NCI-H524 treated with DMSO at 0.1 percent for 48 hours (cell line): Measurements from ENCODE around the gene EGR1.
"Not testable (repeated sequence)": the region's sequence is repeated elsewhere in the genome, so short reads cannot be mapped to it uniquely, and the experiment has no call there.

Experiments used
- DNase-seq: peaks from one replicate; lab custom pipeline; 2025; lab: John Stamatoyannopoulos, UW

EGR1 gene

DNA sequence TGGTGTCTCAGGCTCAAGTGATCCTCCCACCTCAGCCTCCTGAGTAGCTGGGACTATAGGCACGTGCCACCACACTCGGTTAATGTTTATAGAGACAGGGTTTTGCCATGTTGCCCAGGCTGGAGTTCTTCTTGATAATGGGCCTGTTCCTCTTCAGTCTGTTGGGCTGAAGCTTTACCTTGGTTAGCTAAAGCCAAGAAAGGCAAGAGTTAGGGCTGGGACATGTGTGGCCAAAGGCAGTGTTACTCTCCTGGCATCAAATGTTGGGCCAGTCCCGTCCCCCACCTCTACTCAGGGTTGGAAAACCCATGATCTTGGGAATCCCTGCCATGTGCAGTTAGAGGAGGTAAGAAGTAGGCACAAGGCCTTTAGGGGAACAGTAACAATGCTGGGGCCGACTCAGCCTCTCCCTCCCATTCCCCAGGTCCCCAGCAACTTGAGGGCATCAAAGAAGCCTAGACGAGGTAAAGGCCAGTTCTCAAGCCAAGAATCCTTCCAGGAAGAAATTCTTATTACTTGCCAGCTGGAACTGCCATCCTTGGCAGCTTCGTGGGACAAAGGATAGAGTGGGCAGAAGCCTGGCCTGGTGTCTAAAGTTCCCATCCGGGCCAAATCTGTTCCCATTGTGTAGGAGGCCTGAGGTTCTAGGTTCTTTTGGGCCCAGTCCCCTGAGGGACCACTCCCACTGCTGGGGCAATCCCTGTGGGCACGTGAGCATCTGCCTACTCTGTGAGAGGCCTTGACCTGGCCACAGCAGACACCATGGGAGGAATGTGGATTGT is 4.5 kb downstream of the EGR1 start:
- DNase-seq = no peak

DNA sequence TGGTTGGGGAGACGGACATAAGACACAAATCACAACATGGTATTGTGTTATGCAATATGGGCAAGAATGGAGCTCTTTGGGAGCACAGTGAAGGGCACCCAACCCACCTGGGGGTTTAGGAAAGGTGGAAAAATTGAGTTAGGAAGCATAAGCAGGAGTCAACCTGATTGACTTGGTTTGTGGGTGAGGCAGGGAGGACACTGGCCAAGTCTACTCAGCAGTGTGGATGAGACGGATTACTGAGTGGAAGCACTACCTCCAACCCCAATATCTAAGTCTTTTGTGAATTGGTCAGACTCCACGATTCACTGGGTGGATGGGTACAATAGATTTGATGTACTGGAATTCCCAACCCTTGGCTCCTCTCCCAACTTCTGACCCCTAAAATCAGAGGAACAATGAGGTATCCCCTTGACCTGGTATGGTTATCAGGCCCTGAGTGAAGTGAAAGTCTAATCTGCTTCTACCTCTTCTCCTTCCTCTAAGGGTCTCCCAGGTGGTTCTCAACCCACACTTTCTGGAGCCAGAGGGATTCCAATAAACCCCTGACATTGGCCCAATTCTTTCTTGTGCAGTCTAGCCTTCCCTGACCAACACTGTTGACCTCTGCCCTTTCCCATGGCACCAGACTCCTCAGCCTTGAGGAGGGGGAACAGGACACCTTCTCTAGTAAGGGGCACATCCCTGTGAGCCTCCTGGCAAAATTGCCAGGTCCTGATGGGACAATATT is 5.2 kb downstream of the EGR1 start:
- DNase-seq = no peak

DNA sequence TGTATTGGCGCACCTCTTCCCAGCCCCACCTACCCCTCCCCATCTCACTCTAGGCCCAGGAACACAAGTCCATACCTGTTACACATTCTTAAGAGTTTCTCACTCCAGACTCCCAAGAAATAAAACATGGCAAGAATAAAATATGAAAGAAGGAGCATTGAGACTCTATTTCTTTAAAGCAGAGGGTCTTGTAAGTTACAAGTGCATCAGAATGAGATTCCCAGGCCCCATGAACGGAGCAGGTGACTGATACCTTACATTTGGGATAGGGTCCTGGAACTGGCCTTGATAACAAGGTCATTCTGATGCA is 5.7 kb downstream of the EGR1 start:
- no peak for DNase-seq

DNA sequence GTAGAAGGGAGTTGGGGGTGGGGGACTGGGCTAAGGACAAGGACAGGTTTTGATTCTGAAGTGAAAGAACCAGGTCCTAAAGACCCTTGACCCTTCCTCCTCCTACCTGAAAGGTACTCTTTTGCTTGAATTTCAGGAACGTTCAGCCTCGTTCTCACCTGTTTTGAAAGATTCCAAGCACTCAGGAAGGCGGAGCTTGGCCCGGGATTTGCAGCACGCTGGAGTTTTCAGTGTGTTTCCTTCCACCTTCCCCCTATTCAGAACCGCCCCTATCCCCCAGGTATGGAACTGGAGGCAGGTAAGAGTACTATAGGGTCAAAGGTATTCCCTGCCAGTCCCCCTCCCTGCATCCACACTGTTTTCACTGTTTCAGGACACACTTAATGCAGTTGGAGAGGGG is 7.1 kb downstream of the EGR1 start:
- no peak for DNase-seq

DNA sequence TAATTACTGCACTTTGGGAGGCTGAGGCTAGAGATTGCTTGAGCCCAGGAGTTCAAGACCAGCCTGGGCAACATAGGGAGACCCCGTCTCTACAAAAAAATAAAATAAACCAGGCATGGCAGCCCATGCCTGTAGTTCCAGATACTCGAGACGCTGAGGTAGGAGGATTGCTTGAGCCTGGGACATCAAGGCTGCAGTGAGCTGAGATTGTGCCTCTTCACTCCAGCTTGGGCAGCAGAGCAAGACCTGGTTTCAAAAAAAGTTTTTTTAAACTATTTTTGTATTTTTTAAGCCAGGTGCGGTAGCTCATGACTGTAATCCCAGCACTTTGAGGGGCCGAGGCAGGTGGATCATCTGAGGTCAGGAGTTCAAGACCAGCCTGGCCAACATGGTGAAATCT is 7.9 kb downstream of the EGR1 start:
- DNase-seq = not testable (repeated sequence)

DNA sequence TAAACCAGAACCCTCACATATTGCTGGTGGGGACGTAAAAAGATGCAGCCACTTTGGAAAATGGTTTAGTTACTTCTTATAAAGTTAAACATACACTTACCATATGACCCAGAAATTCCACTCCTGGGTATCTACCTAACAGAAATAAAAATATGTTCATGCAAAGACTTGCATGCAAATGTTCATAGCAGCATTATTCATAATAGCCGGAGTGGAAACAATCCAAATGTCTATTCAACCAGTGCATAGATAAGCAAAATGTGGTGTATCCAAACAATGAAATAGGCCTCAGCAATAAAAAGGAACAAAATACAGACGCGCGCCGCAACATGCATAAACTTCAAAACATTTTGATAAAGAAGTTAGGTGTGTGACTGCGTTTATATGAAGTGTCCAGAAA is 11.6 kb downstream of the EGR1 start:
- DNase-seq = no peak

DNA sequence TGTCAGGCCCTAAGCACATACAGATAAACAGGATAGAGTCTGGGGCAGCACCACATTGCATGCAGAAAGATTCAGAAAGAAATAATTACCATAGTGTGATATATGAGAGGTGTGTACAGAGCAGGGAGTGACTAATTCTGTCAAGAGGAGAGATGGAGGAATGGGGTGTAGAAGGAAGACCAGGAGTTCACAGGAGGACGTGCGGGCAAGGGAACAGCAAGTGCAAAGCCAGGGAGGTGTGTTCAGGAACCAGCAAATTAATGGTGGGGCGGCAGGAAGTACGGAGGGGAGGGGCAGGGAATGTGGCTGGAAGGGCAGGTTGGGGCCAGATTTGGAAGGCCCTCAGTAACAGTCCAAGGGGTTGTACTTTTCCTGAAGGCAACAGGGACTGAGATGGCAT is 17.4 kb downstream of the EGR1 start:
- DNase-seq = no peak

DNA sequence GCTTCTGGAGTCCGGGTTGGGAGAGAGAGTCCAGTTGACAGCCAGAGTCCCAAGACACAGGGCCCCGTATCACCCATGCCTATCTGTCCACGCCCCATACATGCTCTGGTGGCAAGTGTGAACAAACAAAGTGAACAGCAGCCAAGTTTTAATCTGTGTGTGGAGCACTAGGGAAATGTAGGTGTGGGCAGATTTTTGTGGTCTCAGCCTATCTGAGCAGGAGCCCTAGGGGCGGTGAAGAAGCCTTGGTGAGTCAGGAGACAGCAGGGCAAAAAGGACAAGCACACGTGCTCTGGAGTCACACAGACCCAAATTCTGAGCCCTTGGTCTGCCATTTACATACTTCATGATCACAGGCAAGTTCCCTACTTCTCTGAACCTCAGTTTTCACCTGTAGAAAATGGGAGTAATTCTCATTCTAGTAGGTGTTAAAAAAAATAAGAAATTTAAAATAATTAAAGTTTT is 23.2 kb downstream of the EGR1 start:
- no peak for DNase-seq

DNA sequence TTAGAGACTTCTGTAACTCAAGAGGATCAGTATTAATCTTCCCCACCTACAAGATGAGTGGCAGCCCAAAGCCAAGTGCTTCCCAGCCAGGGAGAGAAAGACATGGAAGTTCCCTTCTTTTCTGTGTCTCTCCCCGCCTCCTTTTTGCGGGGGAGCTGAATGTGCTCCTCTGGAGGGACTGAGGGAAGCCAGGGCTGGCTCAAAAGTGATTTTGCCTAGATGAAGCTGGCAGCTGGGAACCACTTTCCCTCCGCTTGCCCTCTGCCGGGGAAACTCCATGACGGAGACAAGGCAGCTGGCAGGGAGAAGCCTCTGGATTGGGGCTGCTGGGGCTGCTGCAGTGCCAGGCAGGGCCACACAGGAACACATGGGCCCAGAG is 24.4 kb downstream of the EGR1 start:
- no peak for DNase-seq

DNA sequence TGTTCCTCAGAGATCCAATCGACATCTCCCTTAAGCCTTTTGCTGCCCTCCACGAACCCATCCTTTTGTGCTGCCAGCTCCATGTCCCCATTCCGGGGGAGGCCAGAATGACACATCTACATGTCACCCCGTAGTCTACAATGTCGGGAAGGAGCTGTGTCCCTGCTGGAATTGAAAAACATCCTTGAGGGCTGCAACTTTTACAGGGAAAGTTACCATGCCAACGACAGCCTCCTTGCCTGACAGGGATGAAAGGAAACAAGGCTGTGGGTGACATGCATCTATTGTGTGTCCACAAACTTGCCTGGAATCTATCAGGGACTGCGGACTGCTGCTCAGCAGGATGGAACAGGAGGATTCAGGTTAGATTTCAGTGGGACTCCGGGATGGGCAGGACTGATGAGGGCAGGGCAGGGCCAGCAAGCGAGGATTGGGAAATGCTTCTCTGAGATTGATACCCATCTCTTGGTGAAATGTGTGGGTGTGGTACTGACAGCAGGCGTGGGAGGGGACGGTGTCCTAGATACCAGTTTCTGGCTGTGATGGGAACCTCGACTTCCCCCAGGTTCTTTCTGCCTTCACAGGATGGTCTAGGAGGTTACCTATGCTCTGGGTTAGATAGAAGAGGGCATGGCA is 25.5 kb downstream of the EGR1 start:
- no peak for DNase-seq

DNA sequence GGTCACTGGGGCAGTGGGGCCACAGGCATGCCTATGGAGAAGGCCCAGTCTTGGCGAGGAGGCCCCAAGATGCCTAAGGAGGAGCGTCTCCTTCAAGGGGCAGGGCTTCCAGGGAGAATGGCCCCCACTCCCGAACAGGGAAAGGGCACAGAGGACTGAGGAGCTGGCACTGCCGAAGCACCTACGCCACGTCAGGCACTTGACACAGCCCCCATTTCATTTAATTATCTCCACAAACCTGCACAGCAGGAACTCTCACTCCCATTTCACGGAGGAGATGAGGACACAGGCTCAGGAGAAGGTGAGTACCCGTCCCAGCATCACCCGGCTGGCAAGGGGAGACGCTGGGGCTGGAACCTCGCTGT is 26.0 kb downstream of the EGR1 start:
- no peak for DNase-seq

DNA sequence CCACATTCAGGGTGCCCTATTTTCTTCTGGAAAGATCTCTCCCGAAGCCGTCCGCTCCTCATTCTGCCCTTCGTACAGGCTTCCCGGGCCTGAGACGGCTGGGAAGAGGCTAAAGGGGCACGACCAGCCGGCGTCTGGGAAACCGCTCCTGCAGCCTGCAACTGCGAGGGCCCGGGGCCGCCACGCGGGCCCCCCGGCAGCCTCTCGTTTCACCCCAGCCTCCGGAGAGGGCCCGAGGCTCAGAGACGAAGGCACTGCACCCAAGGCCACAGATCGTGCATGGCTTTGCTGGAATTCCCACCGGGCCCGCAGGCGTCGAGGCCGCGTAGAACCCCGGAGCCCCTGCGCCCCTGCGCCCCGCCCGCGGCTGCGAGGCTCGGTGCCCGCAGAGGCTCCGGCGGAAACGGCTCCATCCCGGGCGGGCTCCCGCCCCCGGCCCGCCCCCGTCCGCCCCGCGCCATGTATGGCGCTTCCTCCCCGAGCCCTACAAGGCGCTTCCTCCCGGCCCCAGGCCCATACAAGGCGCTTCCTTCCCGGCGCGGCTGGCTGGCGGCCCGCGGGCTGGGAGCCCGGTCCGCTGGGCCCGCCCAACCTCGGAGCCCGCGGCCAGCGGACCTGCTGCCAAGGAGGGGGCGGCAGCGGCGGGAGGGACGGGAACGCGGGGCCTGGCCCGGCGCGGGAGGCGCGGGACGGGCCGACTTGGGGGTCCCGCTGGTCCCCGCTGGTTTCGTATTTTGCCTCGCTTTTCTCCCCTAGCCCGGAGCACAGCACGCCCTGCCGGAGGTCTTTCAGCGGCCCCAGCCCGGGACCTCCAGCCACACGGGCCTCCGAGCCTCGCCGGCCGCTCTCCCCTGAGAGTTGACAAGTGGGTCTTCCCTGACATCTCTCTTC is 26.6 kb downstream of the EGR1 start:
- DNase-seq = peak; percentile 7

DNA sequence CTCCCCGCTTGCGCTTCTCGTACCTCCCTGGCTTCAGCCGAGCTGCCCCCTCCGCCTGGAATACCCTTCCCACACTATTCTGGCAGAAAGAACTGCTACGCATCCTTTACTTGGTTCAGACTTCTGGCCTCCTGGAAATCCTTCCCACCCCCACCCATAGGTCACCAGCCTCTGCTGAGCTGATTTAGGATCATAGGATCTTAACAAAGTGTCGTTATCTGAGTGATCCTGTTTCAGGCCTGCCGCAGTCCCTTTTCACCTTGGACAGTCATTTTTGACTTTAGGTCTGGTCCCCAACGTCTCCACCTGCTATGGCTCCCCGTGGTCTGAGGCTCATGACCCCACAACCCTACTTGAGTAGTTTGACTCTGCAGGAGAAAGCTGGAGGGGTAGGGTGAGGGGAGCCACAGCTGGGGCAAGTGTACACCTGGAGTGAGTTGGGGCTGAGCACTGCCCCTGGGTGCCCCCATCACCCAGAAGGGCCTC is 27.3 kb downstream of the EGR1 start:
- DNase-seq = no peak

DNA sequence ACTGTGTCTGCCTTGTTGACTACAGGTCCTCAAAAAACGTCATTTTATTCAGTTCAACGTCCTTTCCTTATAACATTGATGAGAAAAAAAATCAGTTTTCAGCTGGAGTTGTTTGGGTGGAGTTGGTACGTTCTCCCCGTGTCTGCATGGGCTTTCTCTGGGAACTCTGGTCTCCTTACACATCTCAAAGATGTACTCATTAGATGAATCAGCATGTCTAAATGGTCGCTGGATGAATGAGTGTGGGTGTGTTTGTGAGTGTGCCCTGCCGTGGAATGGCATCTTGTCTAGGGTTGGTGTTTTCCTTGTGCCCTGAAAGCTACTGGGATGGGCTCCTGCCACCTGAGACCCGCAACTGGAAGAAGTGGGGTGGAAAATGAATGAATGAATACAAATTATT is 30.1 kb downstream of the EGR1 start:
- no peak for DNase-seq

DNA sequence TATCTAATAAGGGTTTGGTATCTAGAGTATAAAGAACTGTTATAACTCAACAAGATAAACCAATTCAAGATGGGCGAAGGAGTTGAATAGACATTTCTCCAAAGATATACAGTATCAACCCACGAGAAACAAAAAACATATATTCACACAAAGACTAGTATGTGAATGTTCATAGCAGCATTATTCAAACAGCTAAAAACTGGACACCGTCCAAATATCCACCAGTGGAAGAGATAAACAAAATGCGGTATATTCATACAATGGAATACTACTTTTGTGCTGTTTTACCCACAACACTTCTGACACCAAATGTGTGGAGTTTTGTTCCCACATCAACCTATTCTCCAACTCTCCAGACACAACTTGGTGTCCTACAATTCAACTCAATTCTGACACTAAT is 33.1 kb downstream of the EGR1 start:
- DNase-seq = no peak

DNA sequence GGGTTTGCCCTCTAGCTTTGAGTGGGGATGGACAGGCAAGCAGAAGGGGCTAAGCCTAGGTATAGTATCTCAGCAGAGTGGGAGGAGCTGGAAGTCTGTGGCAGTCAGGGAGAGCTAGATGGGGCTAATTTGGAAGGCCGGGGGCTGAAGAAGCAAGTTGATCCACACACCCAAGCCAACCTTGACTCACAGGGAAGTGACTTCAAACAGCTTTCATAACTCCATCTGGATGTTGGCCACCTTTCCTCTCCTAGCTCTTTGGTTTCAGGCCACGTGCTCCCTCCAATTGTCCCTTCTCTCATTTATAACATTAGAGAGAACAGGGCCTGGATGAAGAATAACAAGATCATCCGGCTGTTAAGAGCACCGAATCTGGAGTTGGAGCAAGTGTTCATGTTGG is 36.8 kb downstream of the EGR1 start:
- no peak for DNase-seq

DNA sequence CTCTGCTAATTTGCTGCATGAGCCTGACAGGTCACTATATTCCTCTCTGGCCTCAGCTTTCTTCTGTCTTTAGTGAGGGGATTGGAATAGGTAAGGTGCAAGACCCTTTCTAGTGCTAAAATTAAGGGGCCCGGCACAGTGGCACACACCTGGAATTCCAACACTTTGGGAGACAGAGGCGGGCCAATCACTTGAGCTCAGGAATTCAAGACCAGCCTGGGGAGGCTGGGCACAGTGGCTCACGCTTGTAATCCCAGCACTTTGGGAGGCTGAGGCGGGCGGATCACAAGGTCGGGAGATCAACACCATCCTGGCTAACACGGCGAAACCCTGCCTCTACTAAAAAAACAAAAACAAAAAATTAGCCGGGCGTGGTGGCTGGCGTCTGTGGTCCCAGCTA is 37.2 kb downstream of the EGR1 start:
- no peak for DNase-seq

DNA sequence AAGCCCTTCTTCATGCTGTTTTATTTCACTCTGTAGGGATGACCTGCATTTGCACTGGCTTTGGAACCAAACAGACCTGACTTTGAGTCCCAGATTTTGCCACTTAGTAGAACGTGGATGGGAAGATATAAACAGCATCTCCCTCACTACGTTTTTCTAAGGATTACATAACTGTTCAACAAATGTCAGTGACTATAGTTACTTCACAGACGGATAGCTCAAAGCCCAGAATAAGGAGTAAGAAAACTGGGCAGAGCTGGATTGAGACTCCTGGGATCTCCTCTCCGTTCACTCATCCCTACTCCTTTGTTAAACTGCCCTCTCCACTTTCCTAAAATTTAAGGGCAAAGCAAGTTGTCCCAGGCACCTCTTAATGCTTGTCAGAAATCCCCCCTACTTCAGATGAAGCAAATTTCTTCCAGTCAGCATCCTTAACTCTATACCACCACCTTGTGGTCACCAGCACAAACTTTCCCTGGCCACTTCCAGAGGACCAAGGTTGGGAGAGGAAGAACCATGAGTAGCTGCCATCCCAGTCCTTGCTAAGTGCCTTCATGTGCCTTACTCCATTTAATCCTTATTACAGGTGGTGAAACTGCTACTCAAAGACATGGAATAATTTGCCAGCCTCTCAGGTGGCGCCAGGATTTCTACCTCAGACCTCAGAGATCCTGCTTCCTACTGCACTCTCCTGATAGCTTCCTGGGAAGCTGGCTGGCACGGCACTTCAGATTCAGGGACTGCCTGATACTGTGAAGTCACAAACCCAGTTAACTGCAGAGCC is 38.4 kb downstream of the EGR1 start:
- DNase-seq = no peak

DNA sequence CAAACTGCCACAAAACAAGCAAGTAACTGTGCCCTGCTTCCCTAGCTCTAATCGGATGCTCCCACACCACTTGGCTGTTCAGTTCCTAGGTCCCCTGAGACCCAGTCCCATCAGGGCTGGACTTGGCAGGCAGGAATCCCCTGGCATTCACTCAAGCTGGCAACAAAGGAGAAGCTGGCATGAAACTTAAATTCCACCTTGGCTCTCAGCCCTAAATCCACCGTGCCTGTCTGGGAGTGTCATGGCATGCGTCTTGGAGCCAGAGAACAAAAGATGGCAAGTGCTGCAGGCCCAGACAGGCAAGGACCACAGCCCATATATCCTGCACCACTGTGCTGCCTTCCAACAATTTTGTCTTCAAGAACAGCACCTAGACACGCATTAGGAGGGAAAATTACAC is 39.5 kb downstream of the EGR1 start:
- no peak for DNase-seq

DNA sequence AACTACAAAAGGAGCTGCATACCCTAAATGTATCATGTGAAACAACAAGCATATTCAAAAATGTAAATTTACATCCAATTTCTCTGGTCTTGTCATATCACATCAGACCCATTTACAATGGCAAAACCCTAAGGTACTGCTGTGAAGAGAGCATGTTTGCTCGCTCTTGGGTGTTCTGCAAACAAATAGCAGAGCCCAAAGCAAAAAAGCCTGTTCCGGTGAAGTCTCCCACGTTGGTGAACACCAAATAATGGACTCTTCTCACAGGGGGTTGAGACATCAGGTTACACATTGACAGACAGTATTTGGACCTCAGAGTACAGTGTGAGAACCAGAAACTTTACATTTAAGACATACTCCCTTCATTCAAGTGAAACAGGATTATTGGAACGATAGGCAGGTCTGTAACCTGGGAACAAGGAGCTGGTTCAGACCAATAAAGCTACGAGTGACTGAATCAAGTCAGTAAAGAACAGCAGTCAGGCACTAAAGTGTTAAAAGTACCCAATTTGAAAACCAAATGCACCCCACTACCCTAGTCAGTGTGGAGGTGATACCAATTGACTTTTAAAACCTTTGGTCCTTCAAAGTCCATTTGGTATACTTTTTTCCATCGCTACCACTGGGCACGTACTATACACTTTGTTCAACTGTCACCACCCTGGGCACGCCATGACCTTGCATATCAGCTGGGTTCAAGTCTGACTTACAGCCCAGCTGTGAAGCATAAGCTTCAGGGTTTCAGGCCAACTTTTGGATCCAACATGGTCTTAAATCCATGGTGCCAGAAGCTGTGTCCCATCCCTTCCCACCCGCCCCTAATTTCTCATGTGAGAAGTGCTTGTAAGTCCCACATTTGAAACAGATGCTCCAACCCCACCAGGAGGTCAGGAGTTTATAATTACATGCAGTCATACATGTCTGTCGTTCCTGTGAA is 41.4 kb downstream of the EGR1 start:
- DNase-seq = no peak
